NCI-H187 treated with DMSO at 0.1 percent for 48 hours (cell line): ENCODE data around the gene ERO1A.

Source experiments
- DNase-seq: peaks from one replicate; lab custom pipeline; 2025; lab: John Stamatoyannopoulos, UW

Gene ERO1A

DNA sequence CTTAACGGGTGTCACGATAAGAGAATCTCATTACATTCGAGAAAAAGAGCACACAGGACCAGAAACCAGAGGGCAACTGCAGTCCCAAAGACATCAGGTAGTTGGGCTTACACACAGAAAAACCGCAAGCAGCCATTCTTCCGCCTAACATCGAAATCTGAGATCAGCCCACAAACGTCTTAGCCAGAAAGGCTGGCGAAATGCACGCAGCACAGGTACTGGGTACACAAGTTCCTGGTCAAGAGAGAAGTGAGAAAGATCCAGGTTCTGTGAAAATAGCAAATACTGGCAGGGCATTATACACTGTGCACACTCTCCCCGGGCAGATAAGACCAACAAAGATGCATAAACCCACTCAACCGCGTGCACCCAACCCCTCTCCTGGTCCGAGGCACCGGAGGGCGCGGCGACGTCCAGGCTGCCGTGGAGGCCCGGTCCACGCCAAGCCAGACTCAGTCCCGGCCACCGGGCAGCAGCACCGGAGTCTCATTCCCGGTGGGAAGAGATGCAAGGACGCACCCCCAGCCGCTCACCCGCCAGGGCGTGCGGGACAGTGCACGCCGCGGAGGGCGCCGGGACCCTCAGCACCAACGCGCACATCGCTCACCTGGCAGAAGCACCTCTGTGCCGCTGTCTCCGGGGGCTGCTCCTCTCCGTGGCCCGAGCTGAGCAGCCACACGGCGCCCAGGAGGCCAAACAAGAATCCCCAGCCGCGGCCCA is 437 bp downstream of the ERO1A start:
- no peak for DNase-seq

DNA sequence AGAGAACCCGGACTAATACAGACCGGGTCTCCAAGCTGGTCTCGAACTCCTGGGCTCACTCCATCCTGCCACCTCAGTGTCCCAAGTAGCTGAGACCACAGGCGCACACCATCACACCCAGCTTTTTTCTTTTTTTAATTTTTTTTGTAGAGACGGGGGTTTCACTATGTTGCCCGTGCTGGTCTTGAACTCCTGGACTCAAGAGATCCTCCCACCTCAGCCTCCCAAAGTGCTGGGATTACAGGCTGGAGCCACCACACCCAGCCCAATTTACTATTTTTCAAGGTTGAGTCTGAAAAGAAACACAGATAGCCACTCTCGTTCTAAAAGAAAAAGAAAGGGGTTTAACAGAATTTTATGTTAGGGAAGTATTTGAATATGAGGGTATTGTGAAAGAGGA is 1.8 kb downstream of the ERO1A start:
- DNase-seq = no peak

DNA sequence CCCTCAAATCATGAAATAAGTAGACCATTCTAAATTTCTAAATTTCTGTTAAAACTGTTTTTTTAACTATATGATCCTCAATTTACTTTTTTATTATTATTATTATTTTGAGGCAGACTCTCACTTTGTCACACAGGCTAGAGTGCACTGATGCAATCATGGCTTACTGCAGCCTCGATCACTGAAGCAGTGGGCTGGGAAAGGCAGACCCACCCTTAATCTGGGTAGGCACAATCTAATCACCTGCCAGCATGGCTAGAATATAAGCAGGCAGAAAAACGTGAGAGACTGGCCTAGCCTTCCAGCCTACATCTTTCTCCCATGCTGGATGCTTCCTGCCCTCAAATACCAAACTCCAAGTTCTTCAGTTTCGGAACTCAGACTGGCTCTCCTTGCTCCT is 2.3 kb downstream of the ERO1A start:
- DNase-seq = no peak

DNA sequence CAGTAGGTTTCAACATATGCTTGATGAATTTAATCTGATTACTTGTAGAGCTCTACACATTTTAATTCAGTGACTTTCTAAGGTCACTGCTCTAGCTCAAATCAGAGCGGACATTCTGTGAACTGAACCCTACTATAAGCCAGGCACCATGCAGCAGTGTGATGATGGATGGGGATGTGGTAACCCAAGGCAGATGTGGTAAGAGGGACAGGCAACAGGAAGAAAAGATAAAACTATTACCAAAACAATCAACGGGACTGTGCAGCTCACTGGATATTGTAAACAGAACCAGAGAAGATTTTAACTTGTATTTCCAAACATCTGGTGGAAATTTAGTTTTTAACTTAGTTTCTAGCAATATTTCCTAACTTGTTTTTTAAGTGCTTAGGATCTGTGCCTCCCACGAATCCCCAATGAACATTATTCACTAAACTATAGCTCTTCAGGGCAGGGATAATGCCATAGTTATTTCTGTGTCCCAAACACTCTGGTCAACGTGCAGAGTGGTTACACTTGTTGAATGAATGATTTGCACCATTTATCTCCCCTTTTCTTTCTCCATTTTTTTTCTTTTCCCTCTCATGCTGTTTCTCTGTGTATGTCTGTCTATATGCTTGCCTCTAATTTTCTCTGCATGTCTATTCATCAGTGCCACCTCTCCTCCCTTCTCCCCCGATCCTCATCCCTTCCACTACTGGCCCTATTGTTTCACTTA is 3.0 kb downstream of the ERO1A start:
- DNase-seq = no peak

DNA sequence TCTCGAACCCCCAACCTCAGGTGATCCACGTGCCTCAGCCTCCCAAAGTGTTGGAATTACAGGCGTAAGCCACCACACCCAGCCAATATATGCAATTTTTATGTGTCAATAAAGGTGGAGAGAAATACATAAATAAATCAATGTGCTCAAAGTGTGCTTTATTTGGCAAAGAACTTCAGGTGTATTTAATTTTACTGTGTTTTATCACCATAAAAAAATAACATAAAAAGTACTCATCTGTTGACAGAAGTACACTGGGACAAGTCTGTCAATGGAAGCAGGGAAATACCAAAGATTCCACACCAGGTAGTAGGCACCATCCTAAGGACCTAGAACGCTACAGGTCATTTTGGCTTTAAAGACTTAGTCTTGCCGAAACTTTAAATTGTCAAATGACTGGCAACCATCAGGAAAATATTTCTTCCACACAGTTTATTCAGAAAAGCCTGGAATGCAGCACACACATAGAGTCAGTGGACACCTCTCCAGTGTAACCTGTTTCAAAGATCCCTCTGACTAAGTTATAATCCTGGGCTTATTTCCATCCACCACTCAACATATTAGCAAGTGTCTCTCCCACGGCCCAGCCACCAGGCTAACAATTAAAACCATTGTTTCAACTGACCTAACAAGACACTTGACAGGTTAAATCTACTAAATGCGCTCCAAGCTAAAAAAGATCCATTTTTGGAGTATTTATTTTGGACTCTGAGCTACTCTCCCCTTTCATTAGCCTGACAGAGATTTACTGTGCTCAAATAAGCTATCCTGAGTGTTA is 4.2 kb downstream of the ERO1A start:
- DNase-seq = no peak

DNA sequence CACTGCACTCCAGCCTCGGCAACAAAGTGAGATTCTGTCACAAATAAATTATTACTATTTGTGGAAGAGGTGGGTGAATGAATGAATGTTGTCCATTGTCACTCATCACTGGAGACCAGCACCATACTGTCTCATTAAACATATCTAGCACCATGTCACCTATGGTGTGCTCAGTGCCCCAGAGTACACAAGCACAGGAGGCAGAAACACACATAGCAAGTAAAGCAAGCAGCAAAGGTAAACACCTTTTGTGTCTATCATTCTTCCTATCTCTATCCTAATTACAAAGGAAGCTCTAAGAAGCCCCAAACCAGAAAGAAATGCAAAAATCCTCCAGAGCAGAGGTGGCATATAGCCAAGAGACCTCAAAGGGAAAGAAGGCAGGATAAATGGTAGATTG is 9.2 kb downstream of the ERO1A start:
- no peak for DNase-seq

DNA sequence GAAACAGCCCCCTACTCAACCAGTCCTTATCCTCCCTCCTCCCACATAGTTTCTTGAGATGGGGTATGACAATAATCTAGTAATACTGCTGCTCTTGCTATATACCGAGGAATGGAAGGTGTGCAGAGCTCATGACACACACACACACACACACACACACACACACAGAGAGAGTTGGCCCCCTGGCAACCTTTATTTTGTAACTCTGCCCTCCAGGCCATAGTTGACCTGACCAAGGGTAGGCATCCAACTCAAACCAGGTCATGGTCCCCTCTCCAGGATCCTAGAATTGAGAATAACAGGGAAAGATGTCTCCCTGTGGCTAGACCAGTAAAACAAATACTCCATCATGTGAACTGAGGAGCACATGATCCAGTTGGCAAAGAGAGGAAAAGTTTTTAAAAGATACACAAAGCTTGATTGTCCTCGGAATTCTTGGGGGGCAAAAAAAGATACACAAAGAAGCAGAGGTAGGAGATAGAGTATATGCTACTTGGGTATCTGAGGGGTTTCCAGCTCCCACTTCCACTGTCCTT is 11.3 kb downstream of the ERO1A start:
- DNase-seq = no peak

DNA sequence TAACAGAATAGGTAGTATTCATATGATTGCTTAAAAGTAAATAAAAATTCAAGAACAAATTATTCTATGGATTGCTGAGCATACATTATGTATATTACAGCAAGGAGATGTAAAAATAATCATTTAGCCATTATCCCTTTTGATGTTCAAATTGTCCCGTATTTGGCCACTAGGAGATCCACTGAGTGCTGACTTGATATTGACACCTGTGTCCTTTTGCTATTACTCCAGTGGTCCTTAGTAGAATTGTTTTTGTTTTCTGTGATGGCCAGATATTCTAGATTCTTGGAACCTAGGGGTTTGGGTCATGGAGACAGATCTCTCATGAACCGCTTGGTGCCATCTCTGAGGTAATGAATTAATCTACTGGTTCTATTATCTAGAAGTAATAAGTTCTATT is 16.8 kb downstream of the ERO1A start:
- no peak for DNase-seq

DNA sequence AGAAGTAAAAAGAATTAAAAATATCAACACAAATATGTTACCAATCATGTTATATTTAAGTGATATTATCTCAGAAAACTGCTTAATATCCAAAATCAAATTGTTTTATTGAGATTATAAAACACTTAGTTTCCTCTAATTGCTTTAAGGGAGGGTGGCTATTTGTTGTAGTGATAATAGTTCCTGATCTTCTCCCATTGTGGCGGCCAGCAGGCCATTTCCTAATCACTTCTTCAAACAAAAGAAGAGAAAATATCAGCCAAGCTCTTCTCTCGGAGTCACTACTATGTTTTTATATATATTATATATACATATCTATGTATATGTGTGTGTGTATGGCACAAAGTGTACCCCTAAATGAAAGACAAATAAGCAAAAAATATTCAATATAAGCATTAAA is 31.5 kb downstream of the ERO1A start:
- DNase-seq = no peak

DNA sequence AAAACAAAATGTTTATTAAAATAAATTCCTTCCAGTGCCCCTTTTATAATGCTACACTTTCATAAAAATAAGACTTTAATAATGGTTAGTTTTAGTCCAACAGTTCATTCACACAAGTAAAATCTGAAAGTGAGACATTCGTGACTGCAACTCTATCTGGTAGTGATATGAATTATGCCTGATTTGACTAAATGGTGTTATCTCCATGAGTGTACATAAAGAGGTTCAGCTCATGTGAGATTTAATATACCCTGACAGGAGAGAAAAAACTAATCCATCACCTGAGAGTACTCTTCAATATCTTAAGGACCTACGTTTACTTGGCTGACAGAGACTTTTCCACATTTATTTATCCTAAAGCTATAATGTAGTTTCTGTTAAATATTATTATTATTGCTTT is 34.0 kb downstream of the ERO1A start:
- DNase-seq = no peak

DNA sequence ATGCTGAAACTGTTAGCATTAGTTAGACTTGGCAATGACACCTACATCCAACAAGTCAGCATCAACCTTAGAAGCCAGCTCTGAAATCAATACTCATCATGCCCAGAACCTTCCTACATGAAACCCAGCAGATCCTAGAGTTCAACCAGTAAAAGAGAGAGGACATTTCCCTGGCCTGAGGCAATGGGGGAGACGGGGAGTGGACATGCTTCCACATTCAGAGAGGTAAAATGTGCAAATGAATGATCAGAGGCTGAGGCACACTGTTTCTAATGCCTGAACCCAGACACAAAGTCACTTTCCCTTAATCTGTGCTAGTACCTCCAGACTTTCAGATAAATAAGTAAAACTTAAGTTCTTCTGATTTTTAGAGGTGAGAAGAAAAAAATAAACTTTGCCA is 34.5 kb downstream of the ERO1A start:
- DNase-seq = no peak

DNA sequence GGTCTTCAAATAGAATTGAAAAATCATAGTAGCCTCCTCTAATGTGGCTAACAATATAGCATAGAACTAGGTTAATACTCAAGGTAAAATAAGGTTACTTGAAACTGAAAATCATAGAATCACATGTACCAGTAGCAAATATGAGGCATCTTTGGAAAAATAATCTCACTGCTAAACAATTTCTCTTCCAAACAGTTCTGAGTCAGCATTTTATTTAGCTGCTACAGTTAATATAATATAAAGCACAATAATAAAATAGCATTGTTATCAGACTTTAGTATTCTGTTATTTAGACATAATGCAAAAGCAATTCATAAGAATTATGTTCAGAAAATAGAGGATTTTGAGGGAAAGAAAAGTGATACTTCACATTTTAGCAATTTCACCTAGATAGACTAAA is 35.0 kb downstream of the ERO1A start:
- no peak for DNase-seq

DNA sequence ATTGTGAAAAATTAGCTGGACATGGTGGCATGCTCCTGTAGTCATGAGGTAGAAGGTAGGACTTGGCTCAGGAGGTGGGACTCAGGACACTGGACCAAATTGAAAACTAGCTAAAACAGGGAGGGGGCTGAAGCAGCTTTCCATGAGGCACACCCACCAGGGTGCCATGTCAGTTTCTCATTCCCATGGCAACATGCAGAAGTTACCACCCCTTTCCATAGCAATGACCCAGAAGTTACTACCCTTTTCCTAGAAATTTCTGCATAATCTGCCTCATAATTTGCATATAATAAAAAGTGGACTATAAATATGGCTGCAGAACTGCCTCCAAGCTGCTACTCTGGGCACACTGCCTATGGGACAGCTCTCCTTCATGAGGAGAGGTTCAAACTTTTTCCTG is 38.5 kb downstream of the ERO1A start:
- no peak for DNase-seq

DNA sequence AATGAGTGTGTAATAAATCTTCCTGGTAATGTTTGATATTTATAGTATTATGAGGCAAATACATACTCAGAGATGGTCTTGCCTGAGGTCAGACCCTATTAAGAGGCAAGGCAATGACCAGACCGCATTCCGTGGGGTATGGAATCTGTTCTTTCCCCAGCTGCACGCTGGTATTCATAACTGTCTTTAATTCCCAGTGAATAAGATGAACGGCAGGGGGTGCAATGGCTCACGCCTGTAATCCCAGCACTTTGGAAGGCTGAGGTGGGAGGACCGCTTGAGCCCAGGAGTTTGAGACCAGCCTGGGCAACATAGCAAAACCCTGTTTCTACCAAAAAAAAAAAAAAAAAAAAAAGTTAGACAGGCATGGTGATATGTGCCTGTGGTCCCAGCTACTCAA is 44.6 kb downstream of the ERO1A start:
- DNase-seq = no peak

DNA sequence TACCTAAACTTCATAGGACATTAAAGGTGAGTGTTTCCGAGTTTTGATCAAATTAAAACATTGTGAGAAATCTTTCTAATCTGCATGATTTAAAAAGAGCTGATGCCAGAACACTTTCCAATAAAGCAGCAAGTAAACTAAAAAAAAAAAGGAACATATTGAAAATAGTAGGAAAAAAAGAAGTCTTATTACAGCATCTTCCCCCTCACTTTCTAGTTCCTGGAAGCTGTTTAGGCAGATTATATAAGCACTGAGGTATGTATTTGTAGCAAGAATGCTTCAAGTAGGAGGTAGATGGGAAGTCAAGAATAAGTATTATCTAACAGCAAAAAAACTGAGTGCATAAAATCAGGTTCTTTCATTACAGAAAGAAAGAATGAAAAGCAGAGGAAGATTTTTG is 45.8 kb downstream of the ERO1A start:
- no peak for DNase-seq

DNA sequence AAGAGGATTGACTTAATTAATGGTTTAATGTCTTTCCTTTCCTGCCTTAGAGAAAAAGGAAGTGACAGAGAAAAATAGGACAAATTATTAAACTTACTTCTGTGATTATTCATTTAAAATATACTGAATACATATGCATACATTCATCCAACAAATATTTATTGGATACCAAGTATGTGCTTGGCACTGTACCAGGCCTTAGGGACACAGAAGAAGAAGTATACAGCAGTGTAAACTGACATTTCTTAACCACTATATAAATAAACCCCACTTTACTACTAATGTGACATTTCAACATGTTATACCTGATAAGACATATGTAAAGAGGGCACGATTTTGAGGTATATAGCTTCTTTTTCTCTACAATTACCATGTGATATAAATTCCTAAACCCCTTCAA is 53.6 kb downstream of the ERO1A start:
- no peak for DNase-seq

DNA sequence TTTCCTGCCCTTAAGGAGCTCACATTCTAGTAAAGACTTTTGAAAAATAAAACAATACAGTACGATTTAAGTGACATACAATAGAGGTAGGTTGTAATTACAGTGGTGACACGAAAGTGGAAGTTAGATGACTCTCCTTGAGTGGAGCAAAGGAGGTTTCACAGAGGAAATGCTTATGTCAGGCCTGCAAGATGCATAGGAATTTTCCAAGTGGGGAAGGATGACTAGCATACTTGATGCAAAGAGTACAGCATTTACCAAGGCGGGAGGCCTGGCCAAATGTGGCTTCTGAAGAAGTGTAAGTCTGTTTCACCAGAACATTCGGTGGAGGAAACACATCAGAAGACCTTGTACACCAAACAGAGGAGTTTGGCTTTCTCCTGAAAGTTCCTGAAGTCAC is 55.2 kb downstream of the ERO1A start:
- no peak for DNase-seq

DNA sequence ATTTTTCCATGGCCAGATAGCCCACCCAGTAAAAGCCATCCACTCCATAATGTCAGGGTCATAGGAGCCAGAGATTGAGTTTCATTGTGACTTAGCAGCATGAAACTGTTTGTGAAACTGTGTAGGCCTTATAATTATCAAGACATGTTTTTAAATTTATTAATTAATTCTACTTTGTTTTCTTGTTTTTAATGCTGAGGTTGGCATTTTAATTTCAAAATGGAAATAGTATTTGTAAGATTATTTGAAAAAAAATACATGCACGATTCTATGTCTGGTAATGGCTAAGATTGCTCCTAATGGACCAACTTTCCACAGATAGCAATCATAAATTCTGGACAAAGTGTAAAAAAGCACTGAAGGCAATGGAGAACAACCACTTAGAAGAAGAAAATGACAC is 75.7 kb downstream of the ERO1A start:
- no peak for DNase-seq

DNA sequence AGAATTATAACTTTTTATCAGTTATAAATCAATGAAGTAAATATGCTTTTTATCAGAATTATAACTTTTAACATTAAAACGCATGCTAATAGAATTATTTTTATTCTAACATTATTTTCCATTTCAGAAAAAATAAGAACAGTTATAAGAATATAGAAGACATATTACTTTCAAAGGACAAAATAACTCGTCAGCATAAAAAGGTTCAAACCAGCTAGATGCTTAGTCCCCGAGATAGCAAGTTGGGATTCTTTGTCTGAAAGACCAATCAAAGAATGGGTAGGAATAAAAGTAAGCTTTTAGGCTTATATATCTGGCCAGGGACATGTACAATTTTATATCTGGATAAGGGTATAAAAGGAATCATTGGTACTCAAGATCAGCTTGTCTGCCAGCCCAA is 76.8 kb downstream of the ERO1A start:
- no peak for DNase-seq

DNA sequence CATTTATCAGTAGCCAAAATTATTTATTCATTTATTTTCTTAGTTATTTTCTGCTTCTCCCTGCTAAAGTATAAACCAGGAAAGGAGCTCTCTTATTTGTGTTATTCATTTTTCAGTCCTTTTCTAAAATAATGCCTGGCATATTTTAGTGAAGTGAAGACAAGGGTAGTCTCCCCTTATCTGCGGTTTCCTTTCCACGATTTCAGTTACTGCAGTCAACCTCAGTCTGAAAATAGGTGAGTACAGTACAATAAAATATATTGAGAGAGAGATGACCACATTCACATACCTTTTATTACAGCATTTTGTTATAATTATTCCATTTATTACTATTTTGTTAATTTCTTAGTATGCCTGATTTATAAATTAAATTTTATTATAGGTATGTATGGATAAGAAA is 85.2 kb downstream of the ERO1A start:
- DNase-seq = no peak

DNA sequence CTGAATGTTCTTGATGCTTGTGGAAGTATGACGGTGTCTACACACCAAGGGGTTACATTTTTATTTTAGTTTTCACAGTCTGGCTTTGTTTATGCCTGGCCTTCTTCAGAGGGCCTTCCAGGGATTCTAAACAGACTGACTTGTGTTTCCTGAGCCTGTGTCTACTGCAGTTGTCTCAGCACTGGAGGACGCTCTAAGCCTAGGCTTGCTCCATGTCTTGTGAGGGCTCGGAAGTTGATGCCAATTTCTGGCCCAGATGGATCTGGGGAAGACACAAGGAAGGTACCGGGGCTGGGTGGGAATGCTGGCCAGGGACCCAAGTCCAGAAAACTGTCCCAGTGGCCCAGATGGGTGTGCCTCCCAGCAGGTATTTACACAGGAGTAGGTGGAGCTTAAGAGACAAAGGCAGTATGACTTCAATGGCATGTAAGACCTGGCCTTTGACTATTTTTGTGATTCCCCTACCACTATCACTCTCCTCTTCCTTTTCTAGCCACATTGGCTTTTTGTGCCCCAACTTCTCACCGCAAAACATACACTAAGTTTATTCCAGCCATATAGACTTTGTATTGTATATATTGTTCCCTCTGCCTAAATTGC is 85.8 kb downstream of the ERO1A start:
- no peak for DNase-seq

DNA sequence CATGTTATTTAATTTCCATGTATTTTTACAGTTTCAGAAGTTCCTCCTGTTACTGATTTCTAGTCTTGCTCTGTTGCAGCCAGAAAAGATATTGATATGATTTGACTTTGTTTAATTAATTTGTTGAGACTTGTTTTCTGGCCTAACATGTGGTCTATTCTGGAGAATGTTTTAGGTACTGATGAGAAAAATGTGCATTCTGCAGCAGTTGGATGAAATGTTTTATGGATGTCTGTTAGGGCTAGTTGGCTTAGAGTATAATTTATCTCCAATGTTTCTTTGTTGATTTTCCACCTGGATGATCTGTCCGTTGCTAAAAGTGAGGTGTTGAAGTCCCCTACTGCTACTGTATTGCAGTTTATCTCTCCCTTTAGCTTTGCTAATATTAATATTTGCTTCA is 88.3 kb downstream of the ERO1A start:
- no peak for DNase-seq

DNA sequence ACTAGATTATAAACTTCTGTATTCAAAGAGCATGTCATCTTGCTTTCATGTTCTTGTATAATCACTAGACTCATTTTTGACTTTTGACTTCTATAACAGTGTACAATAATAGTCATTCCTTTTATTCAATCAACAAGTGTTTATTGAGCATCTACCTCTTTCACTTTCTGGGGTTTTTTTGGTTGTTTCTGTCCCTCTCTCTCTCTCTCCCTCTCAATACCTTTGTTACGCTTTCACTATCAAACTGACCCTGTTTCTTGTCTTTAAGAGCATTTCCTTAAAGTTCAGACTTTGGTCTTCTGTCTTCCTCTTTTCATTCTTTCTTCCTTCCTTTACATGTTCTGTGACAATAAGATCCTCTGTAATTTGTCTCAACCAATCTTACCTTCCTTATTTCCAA is 93.2 kb downstream of the ERO1A start:
- DNase-seq = no peak
